ENCODE data around the gene FBRSL1.

The FBRSL1 gene

GRCh38 chr12:132556801-132557200, 66.8 kb downstream of the FBRSL1 start:
- no peaks in the 10 kb centered on the region for H3K9me3 ChIP-seq (ENCODE audit: insufficient read depth, low read depth, low read length)
- 0 out of 2 replicates have a peak, but pooled peaks cover 2% of the 10 kb centered on the region for H3K4me1 ChIP-seq (ENCODE audit: insufficient read depth, low read length)
- H3K36me3 ChIP-seq (ENCODE audit: insufficient read depth, low read depth, low read length), result no peaks in the 10 kb centered on the region
- H3K27ac ChIP-seq (ENCODE audit: low read length), result no peak overlapping the region
- no peak overlapping the region for H3K9ac ChIP-seq (ENCODE audit: low read depth, low read length)
- no peak overlapping the region for H3K4me3 ChIP-seq (ENCODE audit: low read length)
- H3K27me3 ChIP-seq (ENCODE audit: insufficient read depth, low read length), result peaks cover 77% of the 10 kb centered on the region

- Histone ChIP-seq H3K4me1 (ENCODE audit: insufficient read depth, low read length) (0 out of 2 replicates have a peak, but pooled peaks cover 2% of the 10 kb centered on the region), H3K9ac (ENCODE audit: low read depth, low read length) (no peak overlapping the region), H3K27me3 (ENCODE audit: insufficient read depth, low read length) (peaks cover 70% of the 10 kb centered on the region), H3K27ac (ENCODE audit: low read length) (no peak overlapping the region), H3K4me3 (ENCODE audit: low read length) (no peak overlapping the region), H3K9me3 (ENCODE audit: insufficient read depth, low read depth, low read length) (no peaks in the 10 kb centered on the region), H3K36me3 (ENCODE audit: insufficient read depth, low read depth, low read length) (no peaks in the 10 kb centered on the region)
Measured at GRCh38 chr12:132557291-132558015, 67.5 kb downstream of the FBRSL1 start.

- no peak overlapping the region for H3K27ac ChIP-seq (ENCODE audit: low read length)
- H3K4me1 ChIP-seq (ENCODE audit: insufficient read depth, low read length), result 0 out of 2 replicates have a peak, but pooled peaks cover 2% of the 10 kb centered on the region
- peaks cover 62% of the 10 kb centered on the region for H3K27me3 ChIP-seq (ENCODE audit: insufficient read depth, low read length)
- no peak overlapping the region for H3K9ac ChIP-seq (ENCODE audit: low read depth, low read length)
- no peaks in the 10 kb centered on the region for H3K36me3 ChIP-seq (ENCODE audit: insufficient read depth, low read depth, low read length)
- no peak overlapping the region for H3K4me3 ChIP-seq (ENCODE audit: low read length)
- H3K9me3 ChIP-seq (ENCODE audit: insufficient read depth, low read depth, low read length), result no peaks in the 10 kb centered on the region
Measured at GRCh38 chr12:132558042-132558856, 68.3 kb downstream of the FBRSL1 start.

GRCh38 chr12:132558861-132559623, 69.1 kb downstream of the FBRSL1 start:
- peak overlapping the region; percentile 58; the same call in 1 of the 2 replicates for H3K4me3 ChIP-seq (ENCODE audit: low read length)
- peaks cover 55% of the 10 kb centered on the region for H3K27me3 ChIP-seq (ENCODE audit: insufficient read depth, low read length)
- H3K4me1 ChIP-seq (ENCODE audit: insufficient read depth, low read length), result 0 out of 2 replicates have a peak, but pooled peaks cover 2% of the 10 kb centered on the region
- H3K9ac ChIP-seq (ENCODE audit: low read depth, low read length), result no peak overlapping the region
- H3K9me3 ChIP-seq (ENCODE audit: insufficient read depth, low read depth, low read length), result no peaks in the 10 kb centered on the region
- H3K36me3 ChIP-seq (ENCODE audit: insufficient read depth, low read depth, low read length), result no peaks in the 10 kb centered on the region
- H3K27ac ChIP-seq (ENCODE audit: low read length), result no peak overlapping the region

GRCh38 chr12:132559652-132560363, 69.9 kb downstream of the FBRSL1 start:
- no peaks in the 10 kb centered on the region for H3K9me3 ChIP-seq (ENCODE audit: insufficient read depth, low read depth, low read length)
- H3K4me3 ChIP-seq (ENCODE audit: low read length), result peak overlapping the region; percentile 83; the same call in 1 of the 2 replicates
- no peak overlapping the region for H3K27ac ChIP-seq (ENCODE audit: low read length)
- peaks cover 47% of the 10 kb centered on the region for H3K27me3 ChIP-seq (ENCODE audit: insufficient read depth, low read length)
- H3K4me1 ChIP-seq (ENCODE audit: insufficient read depth, low read length), result 0 out of 2 replicates have a peak, but pooled peaks cover 2% of the 10 kb centered on the region
- H3K9ac ChIP-seq (ENCODE audit: low read depth, low read length), result peak overlapping the region; percentile 82; the same call in 1 of the 2 replicates
- no peaks in the 10 kb centered on the region for H3K36me3 ChIP-seq (ENCODE audit: insufficient read depth, low read depth, low read length)

GRCh38 chr12:132560364-132560613, 70.3 kb downstream of the FBRSL1 start:
- no peaks in the 10 kb centered on the region for H3K36me3 ChIP-seq (ENCODE audit: insufficient read depth, low read depth, low read length)
- H3K4me1 ChIP-seq (ENCODE audit: insufficient read depth, low read length), result 0 out of 2 replicates have a peak, but pooled peaks cover 2% of the 10 kb centered on the region
- H3K27ac ChIP-seq (ENCODE audit: low read length), result no peak overlapping the region
- H3K9me3 ChIP-seq (ENCODE audit: insufficient read depth, low read depth, low read length), result no peaks in the 10 kb centered on the region
- peak overlapping the region; percentile 83; the same call in 1 of the 2 replicates for H3K4me3 ChIP-seq (ENCODE audit: low read length)
- H3K27me3 ChIP-seq (ENCODE audit: insufficient read depth, low read length), result peaks cover 49% of the 10 kb centered on the region
- peak overlapping the region; percentile 82; the same call in 1 of the 2 replicates for H3K9ac ChIP-seq (ENCODE audit: low read depth, low read length)

- Histone ChIP-seq H3K9me3 (ENCODE audit: insufficient read depth, low read depth, low read length) (no peaks in the 10 kb centered on the region), H3K27ac (ENCODE audit: low read length) (no peak overlapping the region), H3K4me1 (ENCODE audit: insufficient read depth, low read length) (0 out of 2 replicates have a peak, but pooled peaks cover 2% of the 10 kb centered on the region), H3K27me3 (ENCODE audit: insufficient read depth, low read length) (peaks cover 49% of the 10 kb centered on the region), H3K4me3 (ENCODE audit: low read length) (peak overlapping the region; percentile 83), H3K9ac (ENCODE audit: low read depth, low read length) (peak overlapping the region; percentile 82), H3K36me3 (ENCODE audit: insufficient read depth, low read depth, low read length) (peaks cover 5% of the 10 kb centered on the region; the same call in 1 of the 2 replicates)
Measured at GRCh38 chr12:132560614-132561426, 70.9 kb downstream of the FBRSL1 start.

All from iPS-20b (cell line).